ENCODE data around the gene BEX4.
"Not testable (repeated sequence)": the region's sequence is repeated elsewhere in the genome, so short reads cannot be mapped to it uniquely, and the experiment has no call there.

The BEX4 gene

GRCh38 chrX:103214870-103215424 is at the start of gene BEX4:
BEX4 (plus strand) TSS chrX:103215108; CDS start chrX:103216154, 1,046 bp downstream.
- Histone ChIP-seq H3K36me3 (ENCODE audit: control insufficient read depth, insufficient read depth, low read length) (peaks cover 15% of the 10 kb centered on the region), H3K4me3 (ENCODE audit: low read depth, low read length) (peak within 1 kb of the TSS; percentile 86), H3K27ac (ENCODE audit: low read depth, low read length) (peak within 1 kb of the TSS; percentile 97), H3K9me3 (ENCODE audit: control insufficient read depth, insufficient read depth, low read length) (no peaks in the 10 kb centered on the region), H3K4me1 (ENCODE audit: control insufficient read depth, insufficient read depth, low read length) (peaks cover 17% of the 10 kb centered on the region; the same call in 1 of the 2 replicates), H3K27me3 (ENCODE audit: control insufficient read depth, insufficient read depth, low read length) (peaks cover 9% of the 10 kb centered on the region; the same call in 1 of the 2 replicates), H3K9ac (ENCODE audit: low read depth, low read length) (peak within 1 kb of the TSS; percentile 91)

- H3K9ac ChIP-seq (ENCODE audit: low read depth, low read length), result no peak overlapping the region
- H3K36me3 ChIP-seq (ENCODE audit: control insufficient read depth, insufficient read depth, low read length), result no peaks in the 10 kb centered on the region
- no peaks in the 10 kb centered on the region for H3K9me3 ChIP-seq (ENCODE audit: control insufficient read depth, insufficient read depth, low read length)
- H3K27ac ChIP-seq (ENCODE audit: low read depth, low read length), result no peak overlapping the region
- H3K4me3 ChIP-seq (ENCODE audit: low read depth, low read length), result no peak overlapping the region
- no peaks in the 10 kb centered on the region for H3K4me1 ChIP-seq (ENCODE audit: control insufficient read depth, insufficient read depth, low read length)
- H3K27me3 ChIP-seq (ENCODE audit: control insufficient read depth, insufficient read depth, low read length), result no peaks in the 10 kb centered on the region; the same call in 1 of the 2 replicates
Measured at GRCh38 chrX:103170216-103170615, 44.7 kb upstream of the BEX4 start.

GRCh38 chrX:103171353-103171752 is 43.6 kb upstream of the BEX4 start:
- H3K27me3 ChIP-seq (ENCODE audit: control insufficient read depth, insufficient read depth, low read length), result no peaks in the 10 kb centered on the region; the same call in 1 of the 2 replicates
- no peak overlapping the region for H3K4me3 ChIP-seq (ENCODE audit: low read depth, low read length)
- H3K9ac ChIP-seq (ENCODE audit: low read depth, low read length), result no peak overlapping the region
- no peaks in the 10 kb centered on the region for H3K36me3 ChIP-seq (ENCODE audit: control insufficient read depth, insufficient read depth, low read length)
- no peaks in the 10 kb centered on the region for H3K4me1 ChIP-seq (ENCODE audit: control insufficient read depth, insufficient read depth, low read length)
- H3K9me3 ChIP-seq (ENCODE audit: control insufficient read depth, insufficient read depth, low read length), result no peaks in the 10 kb centered on the region
- H3K27ac ChIP-seq (ENCODE audit: low read depth, low read length), result no peak overlapping the region

- H3K9me3 ChIP-seq (ENCODE audit: control insufficient read depth, insufficient read depth, low read length); H3K9ac ChIP-seq (ENCODE audit: low read depth, low read length); H3K4me3 ChIP-seq (ENCODE audit: low read depth, low read length); H3K27ac ChIP-seq (ENCODE audit: low read depth, low read length); H3K4me1 ChIP-seq (ENCODE audit: control insufficient read depth, insufficient read depth, low read length); H3K36me3 ChIP-seq (ENCODE audit: control insufficient read depth, insufficient read depth, low read length): not testable (repeated sequence)
- peaks cover 14% of the 10 kb centered on the region for H3K27me3 ChIP-seq (ENCODE audit: control insufficient read depth, insufficient read depth, low read length)
Measured at GRCh38 chrX:103175256-103175655, 39.7 kb upstream of the BEX4 start.

GRCh38 chrX:103175944-103176753 is 38.8 kb upstream of the BEX4 start:
- Histone ChIP-seq H3K27me3 (ENCODE audit: control insufficient read depth, insufficient read depth, low read length) (peaks cover 23% of the 10 kb centered on the region), H3K4me1 (ENCODE audit: control insufficient read depth, insufficient read depth, low read length) (no peaks in the 10 kb centered on the region), H3K9ac (ENCODE audit: low read depth, low read length) (no peak overlapping the region), H3K9me3 (ENCODE audit: control insufficient read depth, insufficient read depth, low read length) (no peaks in the 10 kb centered on the region), H3K4me3 (ENCODE audit: low read depth, low read length) (peak overlapping the region; percentile 46), H3K36me3 (ENCODE audit: control insufficient read depth, insufficient read depth, low read length) (no peaks in the 10 kb centered on the region), H3K27ac (ENCODE audit: low read depth, low read length) (no peak overlapping the region)

GRCh38 chrX:103177556-103177955 is 37.4 kb upstream of the BEX4 start:
- no peaks in the 10 kb centered on the region for H3K4me1 ChIP-seq (ENCODE audit: control insufficient read depth, insufficient read depth, low read length)
- peaks cover 33% of the 10 kb centered on the region for H3K27me3 ChIP-seq (ENCODE audit: control insufficient read depth, insufficient read depth, low read length)
- no peaks in the 10 kb centered on the region for H3K9me3 ChIP-seq (ENCODE audit: control insufficient read depth, insufficient read depth, low read length)
- no peak overlapping the region for H3K9ac ChIP-seq (ENCODE audit: low read depth, low read length)
- H3K27ac ChIP-seq (ENCODE audit: low read depth, low read length), result no peak overlapping the region
- H3K4me3 ChIP-seq (ENCODE audit: low read depth, low read length), result no peak overlapping the region
- no peaks in the 10 kb centered on the region for H3K36me3 ChIP-seq (ENCODE audit: control insufficient read depth, insufficient read depth, low read length)

GRCh38 chrX:103183912-103184311 is 31.0 kb upstream of the BEX4 start:
- H3K9ac ChIP-seq (ENCODE audit: low read depth, low read length), result no peak overlapping the region
- H3K36me3 ChIP-seq (ENCODE audit: control insufficient read depth, insufficient read depth, low read length), result no peaks in the 10 kb centered on the region
- peaks cover 84% of the 10 kb centered on the region for H3K27me3 ChIP-seq (ENCODE audit: control insufficient read depth, insufficient read depth, low read length)
- no peak overlapping the region for H3K27ac ChIP-seq (ENCODE audit: low read depth, low read length)
- H3K4me3 ChIP-seq (ENCODE audit: low read depth, low read length), result no peak overlapping the region
- peaks cover 7% of the 10 kb centered on the region for H3K4me1 ChIP-seq (ENCODE audit: control insufficient read depth, insufficient read depth, low read length)
- H3K9me3 ChIP-seq (ENCODE audit: control insufficient read depth, insufficient read depth, low read length), result no peaks in the 10 kb centered on the region

GRCh38 chrX:103187953-103188475 is 26.9 kb upstream of the BEX4 start:
- Histone ChIP-seq H3K4me1 (ENCODE audit: control insufficient read depth, insufficient read depth, low read length) (peaks cover 7% of the 10 kb centered on the region), H3K27me3 (ENCODE audit: control insufficient read depth, insufficient read depth, low read length) (peaks cover 65% of the 10 kb centered on the region), H3K4me3 (ENCODE audit: low read depth, low read length) (no peak overlapping the region), H3K36me3 (ENCODE audit: control insufficient read depth, insufficient read depth, low read length) (no peaks in the 10 kb centered on the region), H3K9ac (ENCODE audit: low read depth, low read length) (no peak overlapping the region), H3K9me3 (ENCODE audit: control insufficient read depth, insufficient read depth, low read length) (no peaks in the 10 kb centered on the region), H3K27ac (ENCODE audit: low read depth, low read length) (no peak overlapping the region)

- Histone ChIP-seq H3K4me3 (ENCODE audit: low read depth, low read length) (no peak overlapping the region), H3K9ac (ENCODE audit: low read depth, low read length) (no peak overlapping the region), H3K4me1 (ENCODE audit: control insufficient read depth, insufficient read depth, low read length) (no peaks in the 10 kb centered on the region), H3K27me3 (ENCODE audit: control insufficient read depth, insufficient read depth, low read length) (peaks cover under 1% of the 10 kb centered on the region), H3K27ac (ENCODE audit: low read depth, low read length) (no peak overlapping the region), H3K9me3 (ENCODE audit: control insufficient read depth, insufficient read depth, low read length) (no peaks in the 10 kb centered on the region), H3K36me3 (ENCODE audit: control insufficient read depth, insufficient read depth, low read length) (no peaks in the 10 kb centered on the region)
Measured at GRCh38 chrX:103197721-103198306, 17.1 kb upstream of the BEX4 start.

- H3K9ac ChIP-seq (ENCODE audit: low read depth, low read length); H3K27me3 ChIP-seq (ENCODE audit: control insufficient read depth, insufficient read depth, low read length); H3K4me3 ChIP-seq (ENCODE audit: low read depth, low read length); H3K36me3 ChIP-seq (ENCODE audit: control insufficient read depth, insufficient read depth, low read length); H3K4me1 ChIP-seq (ENCODE audit: control insufficient read depth, insufficient read depth, low read length); H3K27ac ChIP-seq (ENCODE audit: low read depth, low read length); H3K9me3 ChIP-seq (ENCODE audit: control insufficient read depth, insufficient read depth, low read length): not testable (repeated sequence)
Measured at GRCh38 chrX:103198668-103199067, 16.2 kb upstream of the BEX4 start.

GRCh38 chrX:103201041-103201440 is 13.9 kb upstream of the BEX4 start:
- no peaks in the 10 kb centered on the region; the same call in 1 of the 2 replicates for H3K27me3 ChIP-seq (ENCODE audit: control insufficient read depth, insufficient read depth, low read length)
- H3K4me1 ChIP-seq (ENCODE audit: control insufficient read depth, insufficient read depth, low read length), result no peaks in the 10 kb centered on the region
- H3K27ac ChIP-seq (ENCODE audit: low read depth, low read length), result no peak overlapping the region
- no peak overlapping the region for H3K9ac ChIP-seq (ENCODE audit: low read depth, low read length)
- H3K9me3 ChIP-seq (ENCODE audit: control insufficient read depth, insufficient read depth, low read length), result no peaks in the 10 kb centered on the region
- H3K36me3 ChIP-seq (ENCODE audit: control insufficient read depth, insufficient read depth, low read length), result no peaks in the 10 kb centered on the region
- no peak overlapping the region for H3K4me3 ChIP-seq (ENCODE audit: low read depth, low read length)
